ENCODE data around the gene ANKRD13A. TPM values are rescaled to one million over a fixed set of nuclear protein-coding genes. Genes with fewer than 3 reads are reported as not detected.

Gene ANKRD13A
- total RNA-seq, 1 donor from 2014 or later: 36.9 TPM

- peak; percentile 18 for FAIRE-seq
- peaks cover 14% of the 10 kb centered on the region for H3K36me3 ChIP-seq (ENCODE audit: control insufficient read depth, insufficient read depth, low read length)
- H3K27me3 ChIP-seq (ENCODE audit: control insufficient read depth, insufficient read depth, low read length): no peaks in the 10 kb centered on the region
- no peak for DNase-seq (ENCODE audit: low read depth)
- no peak overlapping the region for H3K4me3 ChIP-seq (ENCODE audit: low read depth, low read length)
- no peak for TF ChIP-seq CTCF (IDR thresholded peaks at IDR 0.05; ENCODE audit: insufficient read depth, low read length, severe bottlenecking)
Measured at GRCh38 chr12:109952873-109953272, 46.4 kb upstream of the ANKRD13A start.

GRCh38 chr12:109953656-109954055, 45.6 kb upstream of the ANKRD13A start:
- H3K27me3 ChIP-seq (ENCODE audit: control insufficient read depth, insufficient read depth, low read length): no peaks in the 10 kb centered on the region
- no peak overlapping the region for H3K4me3 ChIP-seq (ENCODE audit: low read depth, low read length)
- H3K36me3 ChIP-seq (ENCODE audit: control insufficient read depth, insufficient read depth, low read length): peaks cover 10% of the 10 kb centered on the region
- FAIRE-seq (no peak), DNase-seq (ENCODE audit: low read depth) (no peak)
- TF ChIP-seq CTCF (IDR thresholded peaks at IDR 0.05; ENCODE audit: insufficient read depth, low read length, severe bottlenecking): no peak

- Histone ChIP-seq H3K4me3 (ENCODE audit: low read depth, low read length) (no peak overlapping the region), H3K36me3 (ENCODE audit: control insufficient read depth, insufficient read depth, low read length) (peaks cover 9% of the 10 kb centered on the region), H3K27me3 (ENCODE audit: control insufficient read depth, insufficient read depth, low read length) (no peaks in the 10 kb centered on the region)
- no peak for FAIRE-seq
- TF ChIP-seq CTCF (IDR thresholded peaks at IDR 0.05; ENCODE audit: insufficient read depth, low read length, severe bottlenecking): no peak
- no peak for DNase-seq (ENCODE audit: low read depth)
Measured at GRCh38 chr12:109958374-109958773, 40.9 kb upstream of the ANKRD13A start.

- no peaks in the 10 kb centered on the region for H3K27me3 ChIP-seq (ENCODE audit: control insufficient read depth, insufficient read depth, low read length)
- TF ChIP-seq CTCF (IDR thresholded peaks at IDR 0.05; ENCODE audit: insufficient read depth, low read length, severe bottlenecking): no peak
- H3K4me3 ChIP-seq (ENCODE audit: low read depth, low read length): no peak overlapping the region
- DNase-seq (ENCODE audit: low read depth) (no peak), FAIRE-seq (no peak)
- peaks cover 11% of the 10 kb centered on the region for H3K36me3 ChIP-seq (ENCODE audit: control insufficient read depth, insufficient read depth, low read length)
Measured at GRCh38 chr12:109959411-109960093, 39.7 kb upstream of the ANKRD13A start.

- no peak overlapping the region for H3K4me3 ChIP-seq (ENCODE audit: low read depth, low read length)
- peaks cover 14% of the 10 kb centered on the region for H3K36me3 ChIP-seq (ENCODE audit: control insufficient read depth, insufficient read depth, low read length)
- H3K27me3 ChIP-seq (ENCODE audit: control insufficient read depth, insufficient read depth, low read length): no peaks in the 10 kb centered on the region
- no peak for TF ChIP-seq CTCF (IDR thresholded peaks at IDR 0.05; ENCODE audit: insufficient read depth, low read length, severe bottlenecking)
- FAIRE-seq (no peak), DNase-seq (ENCODE audit: low read depth) (no peak)
Measured at GRCh38 chr12:109961201-109961600, 38.0 kb upstream of the ANKRD13A start.

GRCh38 chr12:109961612-109962011, 37.6 kb upstream of the ANKRD13A start:
- no peaks in the 10 kb centered on the region for H3K27me3 ChIP-seq (ENCODE audit: control insufficient read depth, insufficient read depth, low read length)
- DNase-seq (ENCODE audit: low read depth): no peak

More at GRCh38 chr12:109961612-109962011, 37.6 kb upstream of the ANKRD13A start:
- peaks cover 16% of the 10 kb centered on the region for H3K36me3 ChIP-seq (ENCODE audit: control insufficient read depth, insufficient read depth, low read length)
- H3K4me3 ChIP-seq (ENCODE audit: low read depth, low read length): no peak overlapping the region
- FAIRE-seq: no peak
- TF ChIP-seq CTCF (IDR thresholded peaks at IDR 0.05; ENCODE audit: insufficient read depth, low read length, severe bottlenecking): no peak
